Uterus (tissue), 2 donors: ENCODE results near the gene GBX1.

Experiments used
- POLR2A ChIP-seq, 2 donors: fragments of 450-650 bp; IDR thresholded peaks; one replicate each; pipeline ENCODE4 v1.6.1; 2016; ENCODE audit warnings: antibody characterized with exemption in 2 of 2, mild to moderate bottlenecking in 1 of 2, moderate library complexity in 1 of 2
- TF ChIP-seq, protein P1 (sequence below), 4 experiments: fragments of 200-600 bp in 2 of 4; fragments of 450-650 bp in 2 of 4; sonication (generic) in 2 of 4; IDR thresholded peaks; one replicate each; pipeline ENCODE4 v1.5.1; 2016 to 2019; ENCODE audit warnings: antibody characterized with exemption in 4 of 4, mild to moderate bottlenecking in 2 of 4, moderate library complexity in 1 of 4

DNA sequence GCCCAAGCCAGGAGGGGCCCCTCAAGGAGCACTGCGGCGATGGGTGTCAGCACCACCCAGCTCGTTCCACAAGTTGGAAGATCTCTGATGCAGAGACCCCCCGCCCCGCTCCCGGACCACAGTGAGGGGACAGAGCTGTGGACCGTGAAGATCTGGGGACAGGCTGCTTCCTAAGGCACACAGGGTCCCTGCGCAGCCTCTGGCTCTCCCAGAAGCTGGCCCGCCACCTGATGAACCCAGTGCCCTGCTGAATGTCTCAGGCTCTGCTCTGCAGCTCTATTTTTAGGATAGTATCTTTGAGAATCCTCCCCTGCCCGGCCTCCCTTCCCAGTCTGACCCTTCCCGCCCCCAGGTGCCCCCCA is 29.7 kb downstream of the GBX1 start:
- TF ChIP-seq, protein P1, sequence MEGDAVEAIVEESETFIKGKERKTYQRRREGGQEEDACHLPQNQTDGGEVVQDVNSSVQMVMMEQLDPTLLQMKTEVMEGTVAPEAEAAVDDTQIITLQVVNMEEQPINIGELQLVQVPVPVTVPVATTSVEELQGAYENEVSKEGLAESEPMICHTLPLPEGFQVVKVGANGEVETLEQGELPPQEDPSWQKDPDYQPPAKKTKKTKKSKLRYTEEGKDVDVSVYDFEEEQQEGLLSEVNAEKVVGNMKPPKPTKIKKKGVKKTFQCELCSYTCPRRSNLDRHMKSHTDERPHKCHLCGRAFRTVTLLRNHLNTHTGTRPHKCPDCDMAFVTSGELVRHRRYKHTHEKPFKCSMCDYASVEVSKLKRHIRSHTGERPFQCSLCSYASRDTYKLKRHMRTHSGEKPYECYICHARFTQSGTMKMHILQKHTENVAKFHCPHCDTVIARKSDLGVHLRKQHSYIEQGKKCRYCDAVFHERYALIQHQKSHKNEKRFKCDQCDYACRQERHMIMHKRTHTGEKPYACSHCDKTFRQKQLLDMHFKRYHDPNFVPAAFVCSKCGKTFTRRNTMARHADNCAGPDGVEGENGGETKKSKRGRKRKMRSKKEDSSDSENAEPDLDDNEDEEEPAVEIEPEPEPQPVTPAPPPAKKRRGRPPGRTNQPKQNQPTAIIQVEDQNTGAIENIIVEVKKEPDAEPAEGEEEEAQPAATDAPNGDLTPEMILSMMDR (IDR thresholded peaks at IDR 0.05) = no peak
- TF ChIP-seq POLR2A (IDR thresholded peaks at IDR 0.05) = no peak
